Measurements from ENCODE around the gene RNF224.

The RNF224 gene

GRCh38 chr9:137187386-137187785 is 39.9 kb upstream of the RNF224 start:
- Histone ChIP-seq H3K9me3 (no peaks in the 10 kb centered on the region), H3K27me3 (no peaks in the 10 kb centered on the region), H3K4me1 (no peaks in the 10 kb centered on the region), H3K4me3 (ENCODE audit: low read depth, low read length) (peak overlapping the region; percentile 99), H3K36me3 (peaks cover 17% of the 10 kb centered on the region)
- TF ChIP-seq, protein P1, sequence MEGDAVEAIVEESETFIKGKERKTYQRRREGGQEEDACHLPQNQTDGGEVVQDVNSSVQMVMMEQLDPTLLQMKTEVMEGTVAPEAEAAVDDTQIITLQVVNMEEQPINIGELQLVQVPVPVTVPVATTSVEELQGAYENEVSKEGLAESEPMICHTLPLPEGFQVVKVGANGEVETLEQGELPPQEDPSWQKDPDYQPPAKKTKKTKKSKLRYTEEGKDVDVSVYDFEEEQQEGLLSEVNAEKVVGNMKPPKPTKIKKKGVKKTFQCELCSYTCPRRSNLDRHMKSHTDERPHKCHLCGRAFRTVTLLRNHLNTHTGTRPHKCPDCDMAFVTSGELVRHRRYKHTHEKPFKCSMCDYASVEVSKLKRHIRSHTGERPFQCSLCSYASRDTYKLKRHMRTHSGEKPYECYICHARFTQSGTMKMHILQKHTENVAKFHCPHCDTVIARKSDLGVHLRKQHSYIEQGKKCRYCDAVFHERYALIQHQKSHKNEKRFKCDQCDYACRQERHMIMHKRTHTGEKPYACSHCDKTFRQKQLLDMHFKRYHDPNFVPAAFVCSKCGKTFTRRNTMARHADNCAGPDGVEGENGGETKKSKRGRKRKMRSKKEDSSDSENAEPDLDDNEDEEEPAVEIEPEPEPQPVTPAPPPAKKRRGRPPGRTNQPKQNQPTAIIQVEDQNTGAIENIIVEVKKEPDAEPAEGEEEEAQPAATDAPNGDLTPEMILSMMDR (IDR thresholded peaks at IDR 0.05; ENCODE audit: low read depth, low read length), result no peak
- DNase-seq, result no peak

- no peak for DNase-seq
- peak overlapping the region; percentile 99 for H3K4me3 ChIP-seq (ENCODE audit: low read depth, low read length)
- TF ChIP-seq, protein P1 (IDR thresholded peaks at IDR 0.05; ENCODE audit: low read depth, low read length), result no peak
- H3K27me3 ChIP-seq, result no peaks in the 10 kb centered on the region
- no peaks in the 10 kb centered on the region for H3K9me3 ChIP-seq
- H3K36me3 ChIP-seq, result peaks cover 12% of the 10 kb centered on the region
- no peaks in the 10 kb centered on the region for H3K4me1 ChIP-seq
Observed at GRCh38 chr9:137188086-137188489, 39.2 kb upstream of the RNF224 start.

DNA sequence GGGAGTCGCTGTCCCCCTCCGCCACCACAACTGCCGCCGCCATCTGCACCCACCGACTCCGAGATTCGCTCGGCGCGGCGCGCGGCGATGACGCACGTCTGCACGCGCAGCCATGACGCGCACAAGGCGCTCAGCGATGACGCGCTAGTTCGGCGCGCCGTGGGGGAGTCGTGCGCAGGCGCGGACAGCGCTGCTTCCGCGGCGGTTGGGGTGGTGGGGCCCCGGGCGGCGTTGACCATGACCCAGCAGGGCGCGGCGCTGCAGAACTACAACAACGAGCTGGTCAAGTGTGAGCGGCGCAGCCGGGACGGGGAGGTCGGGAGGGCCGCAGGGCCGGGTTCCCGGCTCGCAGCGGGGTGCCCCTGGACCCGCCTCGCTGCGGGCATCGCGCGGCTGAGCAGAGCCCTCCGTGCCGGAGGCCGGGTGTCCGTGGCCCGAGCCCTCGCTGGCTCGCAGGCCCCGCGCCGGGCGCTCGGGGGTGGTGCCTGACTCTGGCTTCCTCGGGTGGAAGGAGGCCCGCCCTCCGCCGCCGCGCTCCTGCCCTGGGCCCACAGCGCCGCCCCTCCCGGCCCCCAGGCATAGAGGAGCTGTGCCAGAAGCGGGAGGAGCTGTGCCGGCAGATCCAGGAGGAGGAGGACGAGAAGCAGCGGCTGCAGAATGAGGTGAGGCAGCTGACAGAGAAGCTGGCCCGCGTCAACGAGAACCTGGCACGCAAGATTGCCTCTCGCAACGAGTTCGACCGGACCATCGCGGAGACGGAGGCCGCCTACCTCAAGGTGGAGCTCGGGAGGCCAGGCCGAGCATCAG is 38.6 kb upstream of the RNF224 start, which contains the start of the genes ANAPC2 and SSNA1:
Gene ANAPC2 (minus strand): TSS at position 71 of the 807 bp plus-strand sequence. CDS start 28 bp downstream, at position 43.
Gene SSNA1 (plus strand): TSS at position 187 of the 807 bp plus-strand sequence. CDS start 51 bp downstream, at position 238.
- no peaks in the 10 kb centered on the region for H3K27me3 ChIP-seq
- TF ChIP-seq, protein P1 (IDR thresholded peaks at IDR 0.05; ENCODE audit: low read depth, low read length), result peak; percentile 37
- peak; percentile 96 for DNase-seq
- peaks cover 6% of the 10 kb centered on the region for H3K36me3 ChIP-seq
- H3K9me3 ChIP-seq, result no peaks in the 10 kb centered on the region
- peak within 1 kb of the TSS; percentile 99 for H3K4me3 ChIP-seq (ENCODE audit: low read depth, low read length)
- no peaks in the 10 kb centered on the region for H3K4me1 ChIP-seq

DNA sequence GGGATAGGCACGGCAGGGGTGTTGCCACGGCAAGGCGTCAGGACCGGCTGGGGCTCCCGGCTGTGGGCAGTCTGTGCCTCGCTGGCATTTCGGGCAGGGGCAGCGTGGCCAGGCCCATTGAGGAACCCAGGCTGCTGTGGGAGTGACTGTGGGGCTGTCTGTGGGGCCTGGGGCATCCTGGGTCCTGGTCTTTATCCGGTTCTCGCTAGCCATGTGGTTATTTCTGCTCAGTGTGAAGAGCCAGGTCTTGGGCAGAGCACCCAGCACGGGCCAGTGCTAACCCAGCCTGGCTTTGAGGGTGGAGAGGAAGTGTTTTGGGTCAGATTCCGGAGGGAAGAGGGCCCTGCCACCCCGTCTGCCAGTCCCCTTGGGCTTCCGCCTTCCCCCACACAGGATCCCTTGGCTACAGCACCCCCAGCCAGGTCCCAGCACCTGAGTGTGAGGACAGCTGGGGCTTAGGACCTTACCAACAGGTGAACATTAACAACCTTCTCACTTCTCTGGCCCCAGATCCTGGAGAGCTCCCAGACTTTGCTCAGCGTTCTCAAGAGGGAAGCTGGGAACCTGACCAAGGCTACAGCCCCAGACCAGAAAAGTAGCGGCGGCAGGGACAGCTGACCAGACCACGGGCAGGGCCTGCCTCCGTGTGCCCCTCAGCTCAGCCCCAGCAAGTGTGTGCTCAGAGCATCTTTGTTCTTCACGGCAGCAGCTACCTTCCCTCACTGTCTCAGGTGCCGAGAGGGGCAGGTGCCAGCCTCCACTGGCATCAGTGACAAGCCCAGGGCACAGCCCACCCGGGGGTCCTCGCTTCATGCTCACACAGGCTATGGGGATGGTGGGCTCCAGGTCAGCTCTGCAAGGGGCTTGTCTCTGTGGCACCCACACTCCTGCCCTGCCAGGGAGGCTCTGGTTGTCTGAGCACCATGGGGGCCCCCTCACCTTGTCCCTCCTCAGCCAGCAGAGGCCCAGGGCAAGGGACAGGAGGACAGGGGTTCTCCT is 37.7 kb upstream of the RNF224 start:
- no peaks in the 10 kb centered on the region for H3K4me1 ChIP-seq
- peak overlapping the region; percentile 99 for H3K4me3 ChIP-seq (ENCODE audit: low read depth, low read length)
- peaks cover 4% of the 10 kb centered on the region; the same call in 1 of the 2 replicates for H3K36me3 ChIP-seq
- DNase-seq, result no peak
- H3K9me3 ChIP-seq, result no peaks in the 10 kb centered on the region
- TF ChIP-seq, protein P1 (IDR thresholded peaks at IDR 0.05; ENCODE audit: low read depth, low read length), result no peak
- no peaks in the 10 kb centered on the region for H3K27me3 ChIP-seq

GRCh38 chr9:137190315-137190856 is 36.9 kb upstream of the RNF224 start:
- Histone ChIP-seq H3K9me3 (no peaks in the 10 kb centered on the region), H3K4me3 (ENCODE audit: low read depth, low read length) (no peak overlapping the region), H3K36me3 (peaks cover 4% of the 10 kb centered on the region; the same call in 1 of the 2 replicates), H3K27me3 (no peaks in the 10 kb centered on the region), H3K4me1 (peaks cover 4% of the 10 kb centered on the region)
- no peak for DNase-seq
- TF ChIP-seq, protein P1 (IDR thresholded peaks at IDR 0.05; ENCODE audit: low read depth, low read length), result peak; percentile 12; the same call in 1 of the 2 replicates

Measured in BE2C (cell line).